IMR-90 (cell line): ENCODE data around the gene CASTOR1. TPM values are rescaled to one million over a fixed set of nuclear protein-coding genes. Genes with fewer than 3 reads are reported as not detected.

Source experiments
- ATAC-seq: fragments of 200-7000 bp; cut with Tn5 transposase; 2 replicates; pipeline ENCODE4 v1.9.1; 2020; ENCODE audit warnings: low read depth, mild to moderate bottlenecking, moderate library complexity
- BruUV-seq: library from RNA; stranded (reverse); fragments of 400-500 nt; replicated peaks from 2 replicates; lab custom pipeline; 2021; lab: Mats Ljungman, UMichigan
- CTCF ChIA-PET: fragments of 300-600 bp; formaldehyde crosslinking; extraction: SDS; loops from one replicate; lab custom pipeline; 2021; ENCODE audit warnings: antibody characterized with exemption; lab: Yijun Ruan, JAX
- POLR2A ChIA-PET: fragments of 300-600 bp; sonication (Branson Sonifier 250); formaldehyde crosslinking; loops from one replicate; lab custom pipeline; 2022; ENCODE audit warnings: antibody characterized with exemption; ENCODE audit not compliant: unreplicated experiment; lab: Charles Lee
- DNase-seq: peaks from one replicate; pipeline ENCODE4 v3.0.0; 2013
- H2AFZ ChIP-seq: replicated peaks from 2 replicates; pipeline ENCODE3; 2013; ENCODE audit warnings: low read length, mild to moderate bottlenecking; ENCODE audit not compliant: poor library complexity
- H2AK5ac ChIP-seq: 2 replicates; pipeline ENCODE4 v1.6.1; 2013; ENCODE audit warnings: low read depth, low read length, inconsistent platforms
- H2AK9ac ChIP-seq: replicated peaks from 2 replicates; pipeline ENCODE3; 2013; ENCODE audit warnings: mild to moderate bottlenecking, low read depth, low read length, moderate library complexity; ENCODE audit not compliant: poor library complexity
- H2BK120ac ChIP-seq: 2 replicates; pipeline ENCODE4 v1.6.1; 2013; ENCODE audit warnings: low read depth, low read length, inconsistent platforms
- H2BK15ac ChIP-seq: 3 replicates; pipeline ENCODE4 v1.6.1; 2013; ENCODE audit warnings: low read depth, low read length, inconsistent platforms
- H2BK20ac ChIP-seq: 2 replicates; pipeline ENCODE4 v1.6.1; 2013; ENCODE audit warnings: low read depth, mild to moderate bottlenecking, inconsistent platforms, low read length, moderate library complexity
- H2BK5ac ChIP-seq: 2 replicates; pipeline ENCODE4 v1.6.1; 2013; ENCODE audit warnings: mild to moderate bottlenecking, low read depth, low read length, inconsistent platforms; ENCODE audit not compliant: poor library complexity, severe bottlenecking
- H3K14ac ChIP-seq: replicated peaks from 2 replicates; pipeline ENCODE4 v1.6.1; 2013; ENCODE audit warnings: low read depth, low read length, inconsistent platforms
- H3K18ac ChIP-seq: 2 replicates; pipeline ENCODE4 v1.6.1; 2013; ENCODE audit warnings: low read depth, low read length, control low read depth
- H3K23ac ChIP-seq: 2 replicates; pipeline ENCODE4 v1.6.1; 2013; ENCODE audit warnings: low read depth, low read length, inconsistent platforms
- H3K27ac ChIP-seq: 2 replicates; pipeline ENCODE4 v1.5.1; 2013; ENCODE audit warnings: mild to moderate bottlenecking, control low read depth, low read length; ENCODE audit not compliant: insufficient read depth
- H3K27me3 ChIP-seq: 2 replicates; pipeline ENCODE4 v1.6.1; 2013; ENCODE audit warnings: low read length; ENCODE audit not compliant: control insufficient read depth, insufficient read depth
- H3K36me3 ChIP-seq: 2 replicates; pipeline ENCODE4 v1.6.1; 2013; ENCODE audit warnings: low read length, mixed read lengths; ENCODE audit not compliant: control insufficient read depth, insufficient read depth
- H3K4ac ChIP-seq: 2 replicates; pipeline ENCODE4 v1.6.1; 2013; ENCODE audit warnings: low read depth, low read length, inconsistent platforms
- H3K4me1 ChIP-seq: 2 replicates; pipeline ENCODE4 v1.6.1; 2013; ENCODE audit warnings: low read length, mixed read lengths; ENCODE audit not compliant: control insufficient read depth, insufficient read depth
- H3K4me2 ChIP-seq: 2 replicates; pipeline ENCODE4 v1.6.1; 2013; ENCODE audit warnings: low read depth, mild to moderate bottlenecking, control low read depth, low read length, moderate library complexity
- H3K4me3 ChIP-seq: 2 replicates; pipeline ENCODE4 v1.5.1; 2013; ENCODE audit warnings: low read depth, mild to moderate bottlenecking, control low read depth, low read length, moderate library complexity; ENCODE audit not compliant: insufficient read depth
- H3K56ac ChIP-seq: 2 replicates; pipeline ENCODE4 v1.6.1; 2013; ENCODE audit warnings: low read length, inconsistent platforms; ENCODE audit not compliant: insufficient read depth; ENCODE audit errors: extremely low read depth
- H3K79me1 ChIP-seq, 2 experiments: 2 replicates each; pipeline ENCODE4 v1.6.1; 2013; ENCODE audit warnings: low read length in 2 of 2, inconsistent platforms in 1 of 2, low read depth in 1 of 2
- H3K9ac ChIP-seq: 2 replicates; pipeline ENCODE4 v1.6.1; 2013; ENCODE audit warnings: low read depth, low read length, control low read depth
- H3K9me1 ChIP-seq: 2 replicates; pipeline ENCODE4 v1.6.1; 2013; ENCODE audit warnings: low read length, inconsistent platforms; ENCODE audit not compliant: insufficient read depth
- H3K9me3 ChIP-seq: 2 replicates; pipeline ENCODE4 v1.6.1; 2013; ENCODE audit warnings: low read length; ENCODE audit not compliant: control insufficient read depth, insufficient read depth
- H4K20me1 ChIP-seq: 2 replicates; pipeline ENCODE4 v1.6.1; 2013; ENCODE audit warnings: low read length, inconsistent platforms; ENCODE audit not compliant: insufficient read depth
- H4K5ac ChIP-seq: 2 replicates; pipeline ENCODE4 v1.6.1; 2013; ENCODE audit warnings: mild to moderate bottlenecking, low read depth, low read length, control low read depth
- H4K8ac ChIP-seq, 2 experiments: 2 replicates each; pipeline ENCODE4 v1.6.1; 2013; ENCODE audit warnings: low read depth in 2 of 2, low read length in 2 of 2, control low read depth in 1 of 2, inconsistent platforms in 1 of 2
- H4K91ac ChIP-seq: 2 replicates; pipeline ENCODE4 v1.6.1; 2013; ENCODE audit warnings: low read depth, low read length, inconsistent platforms; ENCODE audit not compliant: insufficient read depth
- BHLHE40 ChIP-seq: fragments of 150-350 bp; IDR thresholded peaks from 2 replicates; pipeline ENCODE4 v1.6.1; 2016; ENCODE audit warnings: mild to moderate bottlenecking, low read depth, low read length
- CEBPB ChIP-seq: IDR thresholded peaks from 2 replicates; pipeline ENCODE4 v1.6.1; 2012; ENCODE audit warnings: low read depth, low read length, improper control_type of control experiment
- CHD1 ChIP-seq: IDR thresholded peaks from 2 replicates; pipeline ENCODE4 v1.6.1; 2012; ENCODE audit warnings: low read depth, low read length, improper control_type of control experiment
- FOS ChIP-seq: fragments of 150-350 bp; IDR thresholded peaks from 2 replicates; pipeline ENCODE4 v1.6.1; 2016; ENCODE audit warnings: low read depth, low read length
- MAFK ChIP-seq: IDR thresholded peaks from 2 replicates; pipeline ENCODE4 v1.6.1; 2012; ENCODE audit warnings: low read depth, low read length, improper control_type of control experiment
- MAZ ChIP-seq: IDR thresholded peaks from 2 replicates; pipeline ENCODE4 v1.6.1; 2012; ENCODE audit warnings: low read depth, mild to moderate bottlenecking, low read length, improper control_type of control experiment, moderate library complexity, borderline replicate concordance
- MXI1 ChIP-seq: IDR thresholded peaks from 2 replicates; pipeline ENCODE4 v1.6.1; 2012; ENCODE audit warnings: low read depth, mild to moderate bottlenecking, low read length, moderate library complexity, borderline replicate concordance
- NFE2L2 ChIP-seq: fragments of 150-350 bp; IDR thresholded peaks from 2 replicates; pipeline ENCODE4 v1.6.1; 2016; ENCODE audit warnings: low read depth, mild to moderate bottlenecking, low read length
- POLR2A ChIP-seq: IDR thresholded peaks from 2 replicates; pipeline ENCODE4 v1.6.1; 2012; ENCODE audit warnings: mild to moderate bottlenecking, low read depth, low read length
- RAD21 ChIP-seq: IDR thresholded peaks from 2 replicates; pipeline ENCODE4 v1.6.1; 2012; ENCODE audit warnings: low read length, improper control_type of control experiment
- RCOR1 ChIP-seq: IDR thresholded peaks from 2 replicates; pipeline ENCODE4 v1.6.1; 2012; ENCODE audit warnings: mild to moderate bottlenecking, low read length, improper control_type of control experiment; ENCODE audit not compliant: insufficient replicate concordance
- RFX5 ChIP-seq: IDR thresholded peaks from 2 replicates; pipeline ENCODE4 v1.8.0; 2012; ENCODE audit warnings: low read depth, mild to moderate bottlenecking, low read length, moderate library complexity
- SMC3 ChIP-seq: fragments of 150-350 bp; IDR thresholded peaks from 2 replicates; pipeline ENCODE4 v1.6.1; 2016; ENCODE audit warnings: low read depth, mild to moderate bottlenecking, antibody characterized with exemption, low read length, moderate library complexity
- WGBS, 2 experiments: methylation state at CpG; one replicate each; pipeline versions ENCODE4 v1.1.5 to v1.1.7; 2013; ENCODE audit warnings: missing lambda C conversion rate in 2 of 2; ENCODE audit not compliant: insufficient read length in 1 of 2; ENCODE audit errors: extremely low coverage in 2 of 2; 5-methylcytosine and 5-hydroxymethylcytosine counted together
- dilution Hi-C: fragments of 300-500 bp; cut with HindIII; formaldehyde crosslinking; loops from one replicate; pipeline ENCODE4 v1.14.3; 2018; ENCODE audit warnings: low sequenced_read_pairs; ENCODE audit not compliant: unreplicated experiment
- in situ Hi-C: fragments of 300-500 bp; cut with MboI; formaldehyde crosslinking; loops from 3 replicates; pipeline ENCODE4 v1.14.3; 2019; ENCODE audit warnings: low sequenced_read_pairs, inconsistent platforms, mixed read lengths
- intact Hi-C: fragments of 100-400 bp; cut with micrococcal nuclease; formaldehyde crosslinking; loops from 2 replicates; pipeline ENCODE4 v1.10.0; 2022
- polyA plus RNA-seq, 3 experiments: library from polyadenylated mRNA; depleted of rRNA; stranded (reverse); fragments of >200 nt; gene quantifications; 2 replicates each; pipeline ENCODE4 v1.2.3, GENCODE V29; 2012; ENCODE audit warnings: low replicate concordance in 1 of 3
- total RNA-seq: library from RNA; depleted of rRNA; stranded (reverse); fragments of >200 nt; gene quantifications from 2 replicates; pipeline ENCODE4 v1.2.3, GENCODE V29; 2012
- TF ChIP-seq, protein P1 (sequence below): conservative IDR thresholded peaks from 2 replicates; pipeline ENCODE4 v1.5.1; 2012; ENCODE audit warnings: mild to moderate bottlenecking, low read depth, low read length, improper control_type of control experiment
- TF ChIP-seq, protein P2 (sequence below): fragments of 150-350 bp; IDR thresholded peaks from 2 replicates; pipeline ENCODE4 v1.6.1; 2017; ENCODE audit warnings: mild to moderate bottlenecking, antibody characterized with exemption, low read length, low read depth
- TF ChIP-seq, protein P3 (sequence below): fragments of 150-350 bp; IDR thresholded peaks from 2 replicates; pipeline ENCODE4 v1.6.1; 2016; ENCODE audit warnings: low read depth, mild to moderate bottlenecking, low read length, moderate library complexity, borderline replicate concordance

Gene CASTOR1
- total and polyA plus RNA-seq, 2 of the 4 experiments (the other 2 are of a cell fraction) = 10.6 to 23.5 TPM

DNA sequence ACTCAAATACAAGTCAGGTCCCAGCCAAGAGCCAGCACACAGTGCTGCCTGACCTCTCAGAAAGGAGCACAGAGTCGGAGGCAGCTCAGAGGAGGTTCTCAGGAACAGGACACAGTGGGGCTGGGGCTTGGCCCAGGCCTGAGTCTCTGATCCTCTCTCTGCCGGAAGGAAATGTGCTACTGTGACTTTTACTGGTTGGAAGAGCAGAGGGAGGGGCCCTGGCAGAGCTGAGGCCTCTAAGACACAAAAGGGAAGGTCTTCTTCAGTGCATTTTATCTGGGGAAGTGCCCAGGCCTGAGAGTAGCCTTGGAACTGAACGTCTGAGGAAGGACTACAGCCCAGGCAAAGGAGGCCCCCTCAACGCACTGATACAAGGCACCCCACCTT, 16.2 kb upstream of the CASTOR1 start:
- no peak overlapping the region for H2BK20ac ChIP-seq
- ChIA-PET CTCF (no interaction called here), POLR2A (no interaction called here)
- no peak overlapping the region for H2BK5ac ChIP-seq
- H3K36me3 ChIP-seq = peaks cover 30% of the 10 kb centered on the region
- H3K4me2 ChIP-seq = no peak overlapping the region
- peaks cover 62% of the 10 kb centered on the region for H4K20me1 ChIP-seq
- no peak overlapping the region for H3K4me3 ChIP-seq
- no peak overlapping the region for H4K5ac ChIP-seq
- no peaks in the 10 kb centered on the region for H3K27me3 ChIP-seq
- H3K27ac ChIP-seq = no peak overlapping the region
- H3K9me1 ChIP-seq = peaks cover 36% of the 10 kb centered on the region
- 57% methylated on average over 1 of the region's 4 CpGs; no CpG with 5 or more reads in 1 of the 2 experiments for WGBS, 2 experiments
- in situ Hi-C loops (no loop called here), intact Hi-C loops (no loop called here), dilution Hi-C loops (no loop called here)
- TF ChIP-seq MAFK (no peak), SMC3 (no peak), RFX5 (no peak), RAD21 (no peak), NFE2L2 (no peak), POLR2A (no peak), MAZ (no peak), CHD1 (no peak), BHLHE40 (no peak), MXI1 (no peak), RCOR1 (no peak), FOS (no peak), CEBPB (no peak)
- TF ChIP-seq, protein P1, sequence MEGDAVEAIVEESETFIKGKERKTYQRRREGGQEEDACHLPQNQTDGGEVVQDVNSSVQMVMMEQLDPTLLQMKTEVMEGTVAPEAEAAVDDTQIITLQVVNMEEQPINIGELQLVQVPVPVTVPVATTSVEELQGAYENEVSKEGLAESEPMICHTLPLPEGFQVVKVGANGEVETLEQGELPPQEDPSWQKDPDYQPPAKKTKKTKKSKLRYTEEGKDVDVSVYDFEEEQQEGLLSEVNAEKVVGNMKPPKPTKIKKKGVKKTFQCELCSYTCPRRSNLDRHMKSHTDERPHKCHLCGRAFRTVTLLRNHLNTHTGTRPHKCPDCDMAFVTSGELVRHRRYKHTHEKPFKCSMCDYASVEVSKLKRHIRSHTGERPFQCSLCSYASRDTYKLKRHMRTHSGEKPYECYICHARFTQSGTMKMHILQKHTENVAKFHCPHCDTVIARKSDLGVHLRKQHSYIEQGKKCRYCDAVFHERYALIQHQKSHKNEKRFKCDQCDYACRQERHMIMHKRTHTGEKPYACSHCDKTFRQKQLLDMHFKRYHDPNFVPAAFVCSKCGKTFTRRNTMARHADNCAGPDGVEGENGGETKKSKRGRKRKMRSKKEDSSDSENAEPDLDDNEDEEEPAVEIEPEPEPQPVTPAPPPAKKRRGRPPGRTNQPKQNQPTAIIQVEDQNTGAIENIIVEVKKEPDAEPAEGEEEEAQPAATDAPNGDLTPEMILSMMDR = no peak
- TF ChIP-seq, protein P2, sequence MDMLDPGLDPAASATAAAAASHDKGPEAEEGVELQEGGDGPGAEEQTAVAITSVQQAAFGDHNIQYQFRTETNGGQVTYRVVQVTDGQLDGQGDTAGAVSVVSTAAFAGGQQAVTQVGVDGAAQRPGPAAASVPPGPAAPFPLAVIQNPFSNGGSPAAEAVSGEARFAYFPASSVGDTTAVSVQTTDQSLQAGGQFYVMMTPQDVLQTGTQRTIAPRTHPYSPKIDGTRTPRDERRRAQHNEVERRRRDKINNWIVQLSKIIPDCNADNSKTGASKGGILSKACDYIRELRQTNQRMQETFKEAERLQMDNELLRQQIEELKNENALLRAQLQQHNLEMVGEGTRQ = no peak
- TF ChIP-seq, protein P3, sequence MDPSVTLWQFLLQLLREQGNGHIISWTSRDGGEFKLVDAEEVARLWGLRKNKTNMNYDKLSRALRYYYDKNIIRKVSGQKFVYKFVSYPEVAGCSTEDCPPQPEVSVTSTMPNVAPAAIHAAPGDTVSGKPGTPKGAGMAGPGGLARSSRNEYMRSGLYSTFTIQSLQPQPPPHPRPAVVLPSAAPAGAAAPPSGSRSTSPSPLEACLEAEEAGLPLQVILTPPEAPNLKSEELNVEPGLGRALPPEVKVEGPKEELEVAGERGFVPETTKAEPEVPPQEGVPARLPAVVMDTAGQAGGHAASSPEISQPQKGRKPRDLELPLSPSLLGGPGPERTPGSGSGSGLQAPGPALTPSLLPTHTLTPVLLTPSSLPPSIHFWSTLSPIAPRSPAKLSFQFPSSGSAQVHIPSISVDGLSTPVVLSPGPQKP = no peak
- no peak for DNase-seq
- H3K79me1 ChIP-seq = peaks cover 67 to 91% of the 10 kb centered on the region in 2 experiments
- H3K14ac ChIP-seq = peak overlapping the region; percentile 65; the same call in 1 of the 2 replicates
- H3K56ac ChIP-seq = no peak overlapping the region
- H2AK9ac ChIP-seq = peak overlapping the region; percentile 53
- no TSS peak for BruUV-seq
- H2BK15ac ChIP-seq = no peak overlapping the region
- no peak overlapping the region for H3K23ac ChIP-seq
- H2AFZ ChIP-seq = no peak overlapping the region
- H3K18ac ChIP-seq = no peak overlapping the region
- peak overlapping the region in 1 of 2 experiments; percentile 18; a peak in 1 of 4 replicates for H4K8ac ChIP-seq
- peak overlapping the region; percentile 45; the same call in 1 of the 2 replicates for H3K4ac ChIP-seq
- H3K9ac ChIP-seq = no peak overlapping the region
- no peak overlapping the region for H2BK120ac ChIP-seq
- H4K91ac ChIP-seq = no peak overlapping the region
- H3K9me3 ChIP-seq = no peaks in the 10 kb centered on the region
- peak overlapping the region; percentile 67 for H2AK5ac ChIP-seq
- H3K4me1 ChIP-seq = peaks cover 27% of the 10 kb centered on the region
- no peak for ATAC-seq
